GM19099 (cell line): ENCODE data around the gene FHIT.

Experiments
- POLR2A ChIP-seq: IDR thresholded peaks from 3 replicates; pipeline ENCODE4 v1.6.1; 2011; ENCODE audit warnings: low read depth; ENCODE audit not compliant: insufficient read length; ENCODE audit errors: extremely low read depth

FHIT gene

DNA sequence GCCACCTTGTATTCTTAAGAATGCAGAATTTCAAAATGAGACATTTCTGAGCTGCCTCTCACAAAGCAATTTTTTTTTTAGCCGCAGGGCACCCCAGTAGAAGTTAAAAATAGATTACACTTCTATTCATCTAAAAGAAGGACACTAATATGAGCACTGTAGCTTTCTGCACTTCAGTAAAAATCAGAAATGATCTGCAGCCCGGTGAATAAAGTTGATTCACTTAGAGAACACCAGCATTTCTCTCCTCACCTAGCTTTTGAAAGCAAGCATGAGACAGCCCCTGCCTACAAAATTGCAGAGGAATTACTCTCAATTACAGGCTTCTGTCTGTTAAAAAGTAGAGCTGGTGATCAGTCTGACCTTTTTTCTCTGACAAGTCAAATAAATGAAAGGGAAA is 1062.4 kb downstream of the FHIT start:
- no peak for TF ChIP-seq POLR2A

- no peak for TF ChIP-seq POLR2A
These were observed 1063.9 kb downstream of the FHIT start for GRCh38 chr3:60187343-60187742.

DNA sequence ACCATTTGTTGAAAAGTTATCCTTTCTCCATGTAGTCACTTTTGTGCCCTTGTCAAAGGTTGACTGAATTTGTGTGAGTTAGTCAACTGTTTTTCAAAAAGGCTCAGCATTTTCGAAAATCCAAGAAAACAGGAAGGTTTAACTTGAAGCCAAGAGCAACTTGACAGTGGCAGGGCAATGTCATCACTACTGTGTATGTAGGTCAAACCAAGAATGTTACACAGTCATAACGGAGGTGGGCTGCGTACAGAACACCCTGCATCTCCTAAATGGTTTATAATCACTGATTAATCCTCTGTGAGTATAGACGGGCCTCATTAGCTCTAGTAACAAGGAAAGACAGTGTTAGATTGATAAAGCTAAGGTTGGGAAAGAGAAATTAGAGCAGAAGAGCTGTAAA is 1064.9 kb downstream of the FHIT start:
- no peak for TF ChIP-seq POLR2A

GRCh38 chr3:60185161-60185560 is 1066.1 kb downstream of the FHIT start:
- no peak for TF ChIP-seq POLR2A

- no peak for TF ChIP-seq POLR2A
These were observed 1068.6 kb downstream of the FHIT start for GRCh38 chr3:60182697-60183096.

DNA sequence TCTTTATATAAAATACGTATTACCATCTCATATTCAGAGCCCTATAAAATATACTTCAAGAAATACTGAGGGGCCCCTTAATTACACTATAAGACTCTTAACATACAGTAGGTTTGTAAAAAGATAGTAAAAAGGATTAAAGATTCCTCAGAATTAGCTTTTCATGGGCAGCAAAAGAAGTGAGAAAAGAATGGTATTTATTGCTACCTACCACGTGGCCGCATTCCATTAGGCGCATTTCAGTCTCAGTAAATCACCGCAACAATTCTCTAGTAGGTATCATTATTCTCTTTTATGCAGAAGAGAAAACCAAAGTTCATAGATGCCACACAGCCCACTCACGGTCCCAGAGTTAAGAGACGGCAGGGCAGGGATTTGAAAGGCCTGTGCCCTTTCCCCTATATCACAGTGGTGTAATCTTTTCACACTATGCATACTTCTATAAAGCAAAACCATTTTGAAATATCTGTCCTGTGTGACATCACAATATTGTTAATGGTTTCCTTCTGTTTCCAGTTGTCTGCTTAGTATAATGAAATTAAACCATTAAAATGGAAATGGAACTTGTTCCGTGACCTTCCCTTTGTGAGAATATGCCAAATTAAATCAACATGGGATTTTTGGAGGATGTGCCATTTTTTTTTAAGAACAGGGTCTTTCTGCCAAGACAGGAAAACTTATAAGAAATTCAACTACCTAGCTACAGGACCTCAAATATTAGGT is 1072.2 kb downstream of the FHIT start:
- no peak for TF ChIP-seq POLR2A

- TF ChIP-seq POLR2A: no peak
These were observed 1073.5 kb downstream of the FHIT start for GRCh38 chr3:60177726-60178125.

DNA sequence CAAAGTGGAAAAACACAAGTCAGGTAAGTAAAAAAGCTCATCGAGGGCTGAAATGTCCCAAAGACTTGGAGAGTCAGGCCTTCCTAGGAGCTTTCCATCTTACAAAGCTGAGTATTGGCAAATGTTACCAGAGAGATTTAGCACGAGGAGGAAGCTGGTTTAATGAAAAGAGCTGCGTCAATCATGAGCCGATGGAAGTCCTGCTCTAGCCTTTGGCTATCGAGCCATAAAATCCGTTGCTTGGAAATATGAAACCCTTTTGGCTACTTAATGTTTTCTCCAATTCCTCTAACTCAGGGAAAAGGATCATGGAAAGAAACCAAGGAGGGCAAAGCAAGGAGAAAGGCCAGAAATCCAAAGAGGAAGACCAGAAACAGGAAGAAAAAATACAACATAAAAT is 1074.6 kb downstream of the FHIT start:
- TF ChIP-seq POLR2A: no peak

DNA sequence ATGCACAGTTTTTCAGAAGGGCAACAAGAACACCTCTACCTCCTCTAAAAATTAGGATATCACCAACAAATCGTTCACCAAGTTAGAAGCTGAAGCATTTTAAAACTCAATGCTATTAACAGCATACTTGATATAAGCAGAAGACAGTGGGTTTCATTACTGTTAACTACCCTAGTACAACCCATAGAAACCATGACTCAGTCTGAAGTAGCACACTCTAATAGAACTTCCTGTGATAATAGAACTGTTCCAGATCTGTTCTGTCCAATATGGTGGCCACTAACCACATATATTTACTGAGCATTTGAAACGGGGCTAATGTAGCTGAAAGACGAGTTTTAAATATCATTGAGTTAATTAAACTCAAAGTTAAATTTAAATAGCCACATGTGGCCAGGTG is 1075.6 kb downstream of the FHIT start:
- no peak for TF ChIP-seq POLR2A

GRCh38 chr3:60169755-60170154 is 1081.5 kb downstream of the FHIT start:
- no peak for TF ChIP-seq POLR2A

GRCh38 chr3:60167186-60167585 is 1084.1 kb downstream of the FHIT start:
- no peak for TF ChIP-seq POLR2A

DNA sequence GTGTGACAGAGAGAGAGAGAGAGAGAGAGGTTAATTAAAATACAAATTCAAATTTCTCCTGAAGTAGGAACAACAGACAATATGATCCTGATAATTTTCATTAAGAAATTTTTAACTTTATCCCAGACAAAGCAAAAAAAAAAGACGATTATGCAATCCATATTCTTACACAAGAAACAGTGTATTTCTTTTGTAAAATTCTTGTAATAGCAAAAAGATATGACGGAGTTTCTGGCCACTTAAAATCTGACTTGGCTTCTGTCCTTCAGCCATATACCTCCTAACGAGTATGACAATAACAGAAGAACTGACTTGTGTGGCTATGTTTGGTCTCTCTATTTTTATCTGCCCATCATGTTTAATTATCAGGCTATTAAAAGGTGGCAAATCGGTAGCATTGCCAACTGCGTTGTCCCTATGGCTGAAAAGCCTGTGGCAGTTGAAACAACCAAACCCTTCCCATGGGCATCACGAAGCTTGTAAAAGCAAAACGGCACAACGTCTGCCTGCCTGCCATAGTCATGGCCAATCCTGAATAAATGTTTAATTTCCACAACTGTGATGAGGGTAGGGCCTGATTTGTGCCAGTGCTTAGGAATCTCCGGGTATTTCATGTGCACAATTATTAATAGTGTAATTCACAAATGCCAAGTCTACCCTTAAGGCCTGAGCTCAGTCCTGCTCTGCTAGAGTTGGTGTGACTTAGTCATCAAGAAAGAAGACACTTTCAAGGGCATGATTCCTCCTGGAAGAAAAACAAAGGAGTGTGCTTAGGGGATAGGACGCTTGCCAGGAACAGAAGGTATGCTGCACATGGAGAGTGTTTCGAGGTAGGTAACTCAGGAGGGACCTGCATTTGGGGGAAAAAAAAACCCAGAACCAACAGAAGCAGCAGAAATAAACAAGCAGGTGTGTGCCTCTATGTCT is 1090.2 kb downstream of the FHIT start:
- TF ChIP-seq POLR2A: no peak

DNA sequence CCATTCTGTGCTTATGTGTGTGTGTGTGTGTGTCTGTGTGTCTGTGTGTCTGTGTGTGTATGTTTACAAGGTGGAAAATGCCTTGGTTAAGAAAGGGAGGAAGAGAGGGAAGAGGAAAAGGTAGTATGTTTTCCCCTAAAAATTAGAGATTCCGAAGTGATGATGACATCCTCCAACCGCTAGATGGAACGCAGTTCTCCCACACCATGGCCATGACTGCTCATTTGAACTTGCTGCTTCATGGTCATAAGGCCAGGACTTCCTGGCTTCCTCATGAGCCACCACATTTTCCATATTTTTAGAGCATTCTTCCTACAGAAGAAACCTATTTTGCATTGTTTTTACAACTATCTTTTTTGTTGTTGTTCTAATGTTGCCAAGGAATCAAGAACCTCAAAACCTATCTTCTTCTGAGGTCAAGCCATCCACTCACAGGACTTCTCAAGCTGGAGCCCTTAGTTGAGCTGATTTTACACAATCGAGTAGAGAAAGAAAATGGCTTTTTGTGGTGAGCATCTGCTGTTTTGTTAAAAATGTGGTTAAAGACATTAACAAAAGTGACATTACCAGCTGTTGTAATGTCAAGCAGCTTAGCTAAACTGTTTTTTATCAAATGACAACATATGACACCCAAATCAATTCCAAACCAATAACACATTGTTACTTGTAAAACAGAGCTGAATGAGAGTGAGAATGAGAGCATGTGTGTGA is 1091.0 kb downstream of the FHIT start:
- no peak for TF ChIP-seq POLR2A

GRCh38 chr3:60158035-60158434 is 1093.2 kb downstream of the FHIT start:
- no peak for TF ChIP-seq POLR2A

DNA sequence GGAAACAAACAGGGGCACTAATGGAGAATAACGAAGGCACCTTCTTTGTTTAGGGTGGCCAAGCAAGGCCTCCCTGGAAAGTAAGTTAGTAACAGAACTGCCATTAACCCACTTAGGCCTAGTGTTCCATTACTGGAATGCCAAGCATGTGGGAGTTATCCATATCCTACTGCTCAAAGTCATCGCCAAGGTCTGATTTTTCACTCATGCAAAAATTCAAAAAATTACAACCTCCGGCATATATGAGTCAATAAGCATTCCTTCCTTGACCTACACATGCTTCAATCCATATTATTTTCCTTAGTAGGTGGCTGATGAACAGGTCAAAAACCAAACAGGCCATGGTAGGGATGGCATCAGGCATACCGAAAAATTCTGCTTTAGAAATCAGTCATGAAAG is 1097.2 kb downstream of the FHIT start:
- no peak for TF ChIP-seq POLR2A
